ENCODE data around the gene SPPL2C. TPM values are rescaled to one million over a fixed set of nuclear protein-coding genes. Genes with fewer than 3 reads are reported as not detected.

Gene SPPL2C
- total RNA-seq, 2 donors from 2014 or later = 1.5 TPM; not detected in 1

DNA sequence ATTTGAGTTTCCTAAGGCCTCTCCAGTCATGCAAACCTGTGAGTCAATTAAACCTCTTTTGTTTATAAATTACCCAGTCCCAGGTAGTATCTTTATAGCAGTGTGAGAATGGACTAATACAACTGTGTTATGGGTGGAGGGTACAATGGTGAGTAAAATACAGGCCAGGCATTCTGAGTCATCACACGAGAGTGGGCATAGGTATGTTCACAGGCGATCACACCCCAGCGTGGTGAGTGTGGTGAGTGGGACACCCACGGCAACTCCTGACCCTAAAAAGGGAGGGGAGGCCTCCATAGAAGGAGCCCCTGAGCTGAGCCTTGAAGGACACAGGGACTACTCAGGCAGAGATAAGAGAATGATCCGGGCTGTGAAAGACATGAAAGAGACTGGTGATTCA, 27.0 kb downstream of the SPPL2C start:
- Histone ChIP-seq H3K4me1 (replicated peaks) (no peaks in the 10 kb centered on the region), H3K4me3 (no peak overlapping the region), H3K27ac (no peak overlapping the region), H3K27me3 (replicated peaks; ENCODE audit: insufficient read depth) (no peaks in the 10 kb centered on the region), H3K9me3 (no peaks in the 10 kb centered on the region), H3K36me3 (no peaks in the 10 kb centered on the region)
- intact Hi-C loops (cut with DNase I) = no loop called here
- TF ChIP-seq, protein P1, sequence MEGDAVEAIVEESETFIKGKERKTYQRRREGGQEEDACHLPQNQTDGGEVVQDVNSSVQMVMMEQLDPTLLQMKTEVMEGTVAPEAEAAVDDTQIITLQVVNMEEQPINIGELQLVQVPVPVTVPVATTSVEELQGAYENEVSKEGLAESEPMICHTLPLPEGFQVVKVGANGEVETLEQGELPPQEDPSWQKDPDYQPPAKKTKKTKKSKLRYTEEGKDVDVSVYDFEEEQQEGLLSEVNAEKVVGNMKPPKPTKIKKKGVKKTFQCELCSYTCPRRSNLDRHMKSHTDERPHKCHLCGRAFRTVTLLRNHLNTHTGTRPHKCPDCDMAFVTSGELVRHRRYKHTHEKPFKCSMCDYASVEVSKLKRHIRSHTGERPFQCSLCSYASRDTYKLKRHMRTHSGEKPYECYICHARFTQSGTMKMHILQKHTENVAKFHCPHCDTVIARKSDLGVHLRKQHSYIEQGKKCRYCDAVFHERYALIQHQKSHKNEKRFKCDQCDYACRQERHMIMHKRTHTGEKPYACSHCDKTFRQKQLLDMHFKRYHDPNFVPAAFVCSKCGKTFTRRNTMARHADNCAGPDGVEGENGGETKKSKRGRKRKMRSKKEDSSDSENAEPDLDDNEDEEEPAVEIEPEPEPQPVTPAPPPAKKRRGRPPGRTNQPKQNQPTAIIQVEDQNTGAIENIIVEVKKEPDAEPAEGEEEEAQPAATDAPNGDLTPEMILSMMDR (IDR thresholded peaks at IDR 0.05) = no peak
- TF ChIP-seq POLR2A (IDR thresholded peaks at IDR 0.05) (no peak), POLR2AphosphoS5 (IDR thresholded peaks at IDR 0.05) (no peak)
- DNase-seq (ENCODE audit: low spot score) = no peak
- WGBS = 72% methylated on average over 5 of the region's 5 CpGs

GRCh38 chr17:45873728-45874127, 29.0 kb downstream of the SPPL2C start:
- intact Hi-C loops (cut with DNase I) = no loop called here
- WGBS = 29% methylated on average over 6 of the region's 6 CpGs
- H3K27me3 ChIP-seq (replicated peaks; ENCODE audit: insufficient read depth) = no peaks in the 10 kb centered on the region

DNA sequence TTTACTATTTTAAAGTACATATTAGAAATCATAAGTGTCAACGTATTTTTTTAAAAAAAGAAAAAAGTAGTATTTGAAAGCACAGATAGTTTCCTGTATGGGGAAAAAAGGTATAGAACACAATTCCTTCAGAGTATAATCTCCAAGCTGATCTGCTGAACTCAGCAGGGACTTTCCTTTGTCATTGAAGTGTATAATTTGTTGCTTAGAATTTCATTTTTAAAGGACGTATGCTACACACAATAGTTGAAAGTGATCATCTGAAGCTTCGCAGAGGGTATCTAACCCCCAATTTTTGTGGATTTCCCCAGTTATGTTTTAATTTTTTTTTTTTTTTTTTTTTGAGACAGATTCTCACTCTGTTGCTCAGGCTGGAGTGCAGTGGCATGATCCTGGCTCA, 29.5 kb downstream of the SPPL2C start:
- DNase-seq (ENCODE audit: low spot score) = no peak
- Histone ChIP-seq H3K9me3 (no peaks in the 10 kb centered on the region), H3K4me1 (replicated peaks) (no peaks in the 10 kb centered on the region), H3K27me3 (replicated peaks; ENCODE audit: insufficient read depth) (no peaks in the 10 kb centered on the region), H3K27ac (no peak overlapping the region), H3K36me3 (no peaks in the 10 kb centered on the region), H3K4me3 (no peak overlapping the region)
- TF ChIP-seq, protein P1 (IDR thresholded peaks at IDR 0.05) = no peak
- TF ChIP-seq POLR2A (IDR thresholded peaks at IDR 0.05) (no peak), POLR2AphosphoS5 (IDR thresholded peaks at IDR 0.05) (no peak)
- intact Hi-C loops (cut with DNase I) = no loop called here
- WGBS = 52% methylated on average over 3 of the region's 3 CpGs

More at GRCh38 chr17:45873728-45874127, 29.0 kb downstream of the SPPL2C start:
- TF ChIP-seq, protein P1 (IDR thresholded peaks at IDR 0.05) = no peak
- TF ChIP-seq POLR2AphosphoS5 (IDR thresholded peaks at IDR 0.05) = no peak
- no peak for TF ChIP-seq POLR2A (IDR thresholded peaks at IDR 0.05)
- Histone ChIP-seq H3K27ac (no peak overlapping the region), H3K4me1 (replicated peaks) (no peaks in the 10 kb centered on the region), H3K4me3 (no peak overlapping the region), H3K9me3 (no peaks in the 10 kb centered on the region), H3K36me3 (no peaks in the 10 kb centered on the region)
- no peak for DNase-seq (ENCODE audit: low spot score)

GRCh38 chr17:45876539-45876938, 31.9 kb downstream of the SPPL2C start:
- no peaks in the 10 kb centered on the region for H3K9me3 ChIP-seq
- no peak overlapping the region for H3K27ac ChIP-seq
- DNase-seq (ENCODE audit: low spot score) = no peak
- no peaks in the 10 kb centered on the region for H3K4me1 ChIP-seq (replicated peaks)
- no peak for TF ChIP-seq POLR2A (IDR thresholded peaks at IDR 0.05)
- intact Hi-C loops (cut with DNase I) = no loop called here
- H3K27me3 ChIP-seq (replicated peaks; ENCODE audit: insufficient read depth) = no peaks in the 10 kb centered on the region
- 73% methylated on average over 3 of the region's 3 CpGs for WGBS
- H3K36me3 ChIP-seq = no peaks in the 10 kb centered on the region
- H3K4me3 ChIP-seq = no peak overlapping the region

DNA sequence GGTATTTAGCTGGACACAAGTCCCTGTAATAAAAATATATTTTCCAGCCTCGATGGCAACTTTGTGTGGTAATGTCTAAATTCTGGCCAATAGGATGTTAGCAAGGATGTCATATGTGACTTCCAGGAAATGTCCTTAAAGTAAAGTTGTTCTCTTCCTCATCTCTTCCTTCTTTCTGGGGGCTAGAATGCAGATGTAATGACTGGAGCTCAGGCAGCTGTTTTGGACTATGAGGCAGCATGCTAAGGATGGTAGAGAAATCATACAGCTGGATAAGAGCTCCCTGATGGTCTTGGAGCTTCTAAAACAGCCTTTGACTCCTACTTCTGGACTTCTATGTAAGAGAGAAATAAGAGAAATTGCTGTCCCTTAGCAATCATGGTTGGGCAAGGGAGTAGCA, 32.8 kb downstream of the SPPL2C start:
- intact Hi-C loops (cut with DNase I) = no loop called here
- WGBS = 63% methylated on average over 1 of the region's 1 CpG
- no peaks in the 10 kb centered on the region for H3K36me3 ChIP-seq
- TF ChIP-seq POLR2AphosphoS5 (IDR thresholded peaks at IDR 0.05) (no peak), POLR2A (IDR thresholded peaks at IDR 0.05) (no peak)
- TF ChIP-seq, protein P1 (IDR thresholded peaks at IDR 0.05) = no peak
- no peaks in the 10 kb centered on the region for H3K4me1 ChIP-seq (replicated peaks)
- no peaks in the 10 kb centered on the region for H3K9me3 ChIP-seq
- H3K4me3 ChIP-seq = no peak overlapping the region
- no peak overlapping the region for H3K27ac ChIP-seq
- no peak for DNase-seq (ENCODE audit: low spot score)
- no peaks in the 10 kb centered on the region for H3K27me3 ChIP-seq (replicated peaks; ENCODE audit: insufficient read depth)

All from prostate gland (tissue), 2 donors.